Activated CD8-positive, alpha-beta T cell treated with anti-CD3 and anti-CD28 coated beads for 36 hours (primary cell): ENCODE measurements around the gene KCNK15. TPM values are rescaled to one million over a fixed set of nuclear protein-coding genes. Genes with fewer than 3 reads are reported as not detected.

ENCODE experiments used
- ATAC-seq: fragments of 200-7000 bp; cut with Tn5 transposase; one replicate; pipeline ENCODE4 v1.10.0; 2021; ENCODE audit warnings: mild to moderate bottlenecking, moderate library complexity
- CTCF ChIA-PET: fragments of 350-600 bp; sonication (Branson Sonifier 250); formaldehyde crosslinking; loops from one replicate; lab custom pipeline; 2021; ENCODE audit warnings: antibody characterized with exemption; lab: Charles Lee
- POLR2A ChIA-PET: fragments of 350-600 bp; sonication (Branson Sonifier 250); formaldehyde crosslinking; loops from one replicate; lab custom pipeline; 2021; ENCODE audit warnings: antibody characterized with exemption; lab: Charles Lee
- DNase-seq: peaks from one replicate; pipeline ENCODE4 v3.0.0-alpha.2; 2020
- H3K27ac Mint-ChIP-seq: one replicate; pipeline ENCODE4 v1.8.0; 2021; ENCODE audit warnings: mild to moderate bottlenecking, mixed read lengths
- H3K27me3 Mint-ChIP-seq: one replicate; pipeline ENCODE4 v1.8.0; 2021; ENCODE audit warnings: mixed read lengths
- H3K36me3 Mint-ChIP-seq: one replicate; pipeline ENCODE4 v1.8.0; 2021; ENCODE audit warnings: low read depth, mixed read lengths
- H3K4me1 Mint-ChIP-seq: one replicate; pipeline ENCODE4 v1.8.0; 2021; ENCODE audit warnings: low read depth, mixed read lengths
- H3K4me3 Mint-ChIP-seq: one replicate; pipeline ENCODE4 v1.8.0; 2021; ENCODE audit warnings: mild to moderate bottlenecking, moderate library complexity, mixed read lengths
- H3K9me3 Mint-ChIP-seq: one replicate; pipeline ENCODE4 v1.8.0; 2021; ENCODE audit warnings: mixed read lengths
- intact Hi-C: fragments of 100-400 bp; cut with micrococcal nuclease; formaldehyde crosslinking; loops from one replicate; pipeline ENCODE4 v1.10.0; 2022
- total RNA-seq, 2 experiments: library from RNA; stranded (reverse); gene quantifications; one replicate each; pipeline ENCODE4 v1.2.3, GENCODE V29; 2021
- TF ChIP-seq, protein P1 (sequence below): fragments of 200-600 bp; IDR thresholded peaks from one replicate; pipeline ENCODE4 v1.8.0; 2022; ENCODE audit warnings: antibody characterized with exemption, mild to moderate bottlenecking

KCNK15 gene
- total RNA-seq, 2 experiments from 2014 or later, result 0.25 to 0.29 TPM

DNA sequence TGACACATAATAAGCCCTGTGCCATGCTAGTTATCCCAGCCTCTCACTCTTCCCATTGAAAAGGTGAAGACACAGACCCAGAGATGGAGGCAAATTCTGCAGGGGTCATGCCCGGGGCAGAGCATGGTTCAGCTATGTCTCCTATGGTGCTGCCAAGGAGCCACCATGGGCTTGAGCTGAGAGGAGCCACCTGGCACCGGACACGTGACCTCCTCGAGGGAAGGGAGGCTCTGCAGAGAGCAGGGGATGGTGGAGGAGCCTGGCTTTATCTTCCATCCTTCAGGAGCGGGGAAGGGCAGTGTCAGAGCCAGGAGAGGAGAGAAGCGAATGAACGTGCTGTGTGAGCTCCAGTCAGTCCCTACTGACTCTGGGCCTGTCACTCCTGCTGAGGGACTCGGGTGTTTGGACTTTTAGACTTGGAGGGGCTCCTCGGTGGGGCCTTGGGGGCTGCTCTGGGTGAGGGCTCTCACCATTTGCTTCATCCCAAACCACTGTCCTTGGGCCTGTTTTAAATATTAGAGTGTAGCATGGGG lies 41.6 kb upstream of the KCNK15 start:
- H3K9me3 Mint-ChIP-seq, result no peaks in the 10 kb centered on the region
- POLR2A ChIA-PET, result no interaction called here
- no peaks in the 10 kb centered on the region for H3K4me1 Mint-ChIP-seq
- no peak overlapping the region for H3K27ac Mint-ChIP-seq
- no peaks in the 10 kb centered on the region for H3K36me3 Mint-ChIP-seq
- TF ChIP-seq, protein P1, sequence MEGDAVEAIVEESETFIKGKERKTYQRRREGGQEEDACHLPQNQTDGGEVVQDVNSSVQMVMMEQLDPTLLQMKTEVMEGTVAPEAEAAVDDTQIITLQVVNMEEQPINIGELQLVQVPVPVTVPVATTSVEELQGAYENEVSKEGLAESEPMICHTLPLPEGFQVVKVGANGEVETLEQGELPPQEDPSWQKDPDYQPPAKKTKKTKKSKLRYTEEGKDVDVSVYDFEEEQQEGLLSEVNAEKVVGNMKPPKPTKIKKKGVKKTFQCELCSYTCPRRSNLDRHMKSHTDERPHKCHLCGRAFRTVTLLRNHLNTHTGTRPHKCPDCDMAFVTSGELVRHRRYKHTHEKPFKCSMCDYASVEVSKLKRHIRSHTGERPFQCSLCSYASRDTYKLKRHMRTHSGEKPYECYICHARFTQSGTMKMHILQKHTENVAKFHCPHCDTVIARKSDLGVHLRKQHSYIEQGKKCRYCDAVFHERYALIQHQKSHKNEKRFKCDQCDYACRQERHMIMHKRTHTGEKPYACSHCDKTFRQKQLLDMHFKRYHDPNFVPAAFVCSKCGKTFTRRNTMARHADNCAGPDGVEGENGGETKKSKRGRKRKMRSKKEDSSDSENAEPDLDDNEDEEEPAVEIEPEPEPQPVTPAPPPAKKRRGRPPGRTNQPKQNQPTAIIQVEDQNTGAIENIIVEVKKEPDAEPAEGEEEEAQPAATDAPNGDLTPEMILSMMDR, result no peak
- ATAC-seq (no peak), DNase-seq (no peak)
- no peak overlapping the region for H3K4me3 Mint-ChIP-seq
- intact Hi-C loops, result no loop called here
- H3K27me3 Mint-ChIP-seq, result no peaks in the 10 kb centered on the region
- CTCF ChIA-PET, result interaction anchor here (2.5 kb wide), 1 partner anchor 19 kb away, joined by 14 read pairs; no protein-coding TSS in a partner anchor

DNA sequence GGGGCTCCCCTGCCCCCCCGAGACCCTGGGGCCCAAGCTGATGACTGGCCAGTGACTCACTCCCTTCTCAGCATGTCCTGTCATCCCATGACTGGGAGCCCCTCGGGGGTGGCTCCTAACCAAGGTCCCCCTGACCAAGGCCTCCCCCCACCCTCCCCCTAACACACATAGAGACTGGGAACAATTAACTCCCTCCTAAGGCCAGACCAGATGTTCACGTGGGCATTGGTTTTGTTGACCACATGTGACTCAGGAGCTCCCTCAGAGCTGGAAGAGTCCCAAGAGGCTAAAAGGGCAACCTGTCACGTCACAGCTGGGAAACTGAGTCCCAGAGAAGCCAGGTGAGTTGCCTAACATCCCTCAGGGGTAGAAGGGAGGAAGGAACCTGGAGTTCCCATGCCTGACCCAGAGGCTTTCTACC lies 41.1 kb upstream of the KCNK15 start:
- Mint-ChIP-seq H3K4me1 (no peaks in the 10 kb centered on the region), H3K4me3 (no peak overlapping the region), H3K27ac (no peak overlapping the region), H3K9me3 (no peaks in the 10 kb centered on the region), H3K27me3 (no peaks in the 10 kb centered on the region), H3K36me3 (no peaks in the 10 kb centered on the region)
- TF ChIP-seq, protein P1, result no peak
- ATAC-seq (no peak), DNase-seq (no peak)
- intact Hi-C loops, result no loop called here
- ChIA-PET POLR2A (no interaction called here), CTCF (interaction anchor here (2.5 kb wide), 1 partner anchor 19 kb away, joined by 14 read pairs; no protein-coding TSS in a partner anchor)

DNA sequence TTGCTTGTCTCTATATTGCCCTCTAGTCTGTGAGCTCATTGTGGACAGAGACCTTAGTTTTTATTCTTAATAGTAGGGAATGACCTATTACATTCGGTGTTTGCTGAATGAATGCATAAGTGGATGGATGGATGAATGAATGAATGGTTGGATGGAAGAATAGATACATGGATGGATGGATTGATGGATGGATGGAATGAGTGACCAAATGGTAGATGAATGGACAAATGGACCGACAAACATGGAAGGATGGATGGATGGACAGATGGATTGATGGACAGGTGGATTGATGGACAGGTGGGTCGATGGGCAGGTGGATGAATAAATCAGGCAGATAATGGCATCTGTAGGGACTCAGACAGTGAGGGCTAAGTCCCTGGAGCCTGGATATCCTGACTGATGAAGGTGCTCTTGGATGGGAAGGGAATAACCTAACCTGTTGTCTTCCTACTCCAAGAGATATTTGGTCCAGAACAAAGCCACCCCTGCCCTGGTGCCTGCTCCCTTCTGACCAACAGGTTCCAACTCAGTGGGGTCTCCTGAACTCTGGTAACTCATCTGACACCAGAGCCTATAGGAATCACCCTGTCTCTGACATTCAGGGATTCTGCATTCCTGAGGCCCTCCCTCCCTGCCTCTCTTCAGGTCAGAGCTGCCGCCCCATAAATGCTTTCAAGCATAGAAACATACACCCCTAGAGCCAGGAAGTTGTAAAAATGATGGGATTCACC lies 40.1 kb upstream of the KCNK15 start:
- CTCF ChIA-PET, result interaction anchor here (0.9 to 2.0 kb wide), 2 partner anchors 28 to 161 kb away, joined by 3 to 4 read pairs; no protein-coding TSS in a partner anchor
- ATAC-seq (no peak), DNase-seq (no peak)
- POLR2A ChIA-PET, result no interaction called here
- intact Hi-C loops, result no loop called here
- no peaks in the 10 kb centered on the region for H3K27me3 Mint-ChIP-seq
- TF ChIP-seq, protein P1, result no peak
- no peaks in the 10 kb centered on the region for H3K4me1 Mint-ChIP-seq
- H3K9me3 Mint-ChIP-seq, result no peaks in the 10 kb centered on the region
- no peak overlapping the region for H3K27ac Mint-ChIP-seq
- H3K36me3 Mint-ChIP-seq, result no peaks in the 10 kb centered on the region
- no peak overlapping the region for H3K4me3 Mint-ChIP-seq

DNA sequence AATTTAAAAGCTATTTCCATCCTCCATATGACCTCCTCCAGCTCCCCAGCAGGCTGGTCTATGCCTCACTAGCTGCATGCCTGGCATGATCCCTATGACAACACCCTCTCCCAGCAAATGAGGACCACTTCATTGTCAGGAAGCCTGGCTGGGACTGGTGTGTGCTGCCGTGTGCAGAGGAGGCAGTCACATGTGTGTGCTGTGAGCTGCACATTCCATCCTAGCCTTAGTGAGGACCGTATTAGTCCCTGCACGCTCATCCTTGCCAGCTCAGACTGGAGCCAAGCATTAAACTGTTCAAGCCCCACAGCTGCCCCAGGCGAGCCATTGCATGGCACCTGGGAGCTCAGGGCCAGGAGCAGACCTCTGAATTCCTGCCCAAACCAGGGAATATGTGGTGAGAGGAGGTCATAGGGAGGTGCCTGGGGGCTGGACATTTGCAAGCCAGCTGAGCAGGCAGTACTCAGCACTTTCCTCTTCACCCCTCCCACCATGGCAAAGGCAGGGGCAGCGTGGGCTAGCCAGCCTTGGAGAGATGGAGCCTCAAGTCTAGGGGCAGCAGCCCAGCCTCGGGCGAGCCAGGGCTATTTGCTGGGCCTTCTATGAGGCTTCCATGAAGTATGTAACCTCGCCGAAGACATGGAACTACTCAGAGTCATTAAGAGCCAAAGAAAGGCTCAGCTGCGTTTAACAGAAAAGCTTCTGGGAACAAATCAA lies 39.2 kb upstream of the KCNK15 start:
- ATAC-seq (no peak), DNase-seq (no peak)
- intact Hi-C loops, result no loop called here
- ChIA-PET POLR2A (no interaction called here), CTCF (interaction anchor here (0.9 to 2.0 kb wide), 3 partner anchors 11 to 160 kb away, joined by 3 to 4 read pairs (median 3); no protein-coding TSS in a partner anchor)
- TF ChIP-seq, protein P1, result no peak
- no peaks in the 10 kb centered on the region for H3K4me1 Mint-ChIP-seq
- H3K9me3 Mint-ChIP-seq, result no peaks in the 10 kb centered on the region
- no peak overlapping the region for H3K4me3 Mint-ChIP-seq
- no peaks in the 10 kb centered on the region for H3K36me3 Mint-ChIP-seq
- no peak overlapping the region for H3K27ac Mint-ChIP-seq
- no peaks in the 10 kb centered on the region for H3K27me3 Mint-ChIP-seq
